ENCODE results near the gene NEFH.
"Not testable (repeated sequence)": the region's sequence is repeated elsewhere in the genome, so short reads cannot be mapped to it uniquely, and the experiment has no call there.

Gene NEFH

GRCh38 chr22:29469755-29470154 is 10.3 kb upstream of the NEFH start:
- no peak for DNase-seq

DNA sequence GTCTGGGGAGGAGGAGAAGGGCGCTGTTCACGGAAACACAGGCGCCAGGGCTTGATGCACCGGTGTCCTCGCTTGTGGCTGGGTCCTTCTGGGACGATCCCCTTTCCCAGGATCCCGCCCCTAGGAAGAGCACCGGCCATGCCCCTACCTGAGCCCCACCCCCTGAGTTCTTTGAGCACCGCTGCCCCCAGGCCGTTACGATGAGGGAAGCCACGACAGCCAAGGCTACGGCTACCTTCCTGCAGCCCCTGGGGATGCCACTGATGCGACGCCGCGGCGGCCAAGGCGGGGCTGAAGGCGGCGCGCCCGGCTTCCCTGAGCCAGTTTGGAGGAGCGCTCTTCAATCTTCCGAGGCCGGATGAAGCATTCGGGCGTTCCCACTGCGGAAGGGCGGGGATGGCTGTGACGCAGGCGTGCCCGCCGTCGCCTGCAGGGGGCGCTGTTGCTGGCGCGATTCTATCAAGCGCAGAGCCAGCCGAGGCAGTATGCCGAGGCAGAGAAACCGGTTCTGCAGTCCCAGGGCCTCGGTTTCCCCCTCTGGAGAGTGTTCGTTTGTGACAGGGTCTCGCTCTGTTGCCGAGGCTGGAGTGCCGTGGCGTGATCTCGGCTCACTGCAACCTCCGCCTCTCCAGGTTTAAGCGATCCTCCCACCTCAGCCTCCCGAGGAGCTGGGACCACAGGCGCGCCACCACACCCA is 9.7 kb upstream of the NEFH start:
- peak; percentile 87 to 89 for DNase-seq

GRCh38 chr22:29473001-29473400 is 7.0 kb upstream of the NEFH start:
- no peak for DNase-seq

DNA sequence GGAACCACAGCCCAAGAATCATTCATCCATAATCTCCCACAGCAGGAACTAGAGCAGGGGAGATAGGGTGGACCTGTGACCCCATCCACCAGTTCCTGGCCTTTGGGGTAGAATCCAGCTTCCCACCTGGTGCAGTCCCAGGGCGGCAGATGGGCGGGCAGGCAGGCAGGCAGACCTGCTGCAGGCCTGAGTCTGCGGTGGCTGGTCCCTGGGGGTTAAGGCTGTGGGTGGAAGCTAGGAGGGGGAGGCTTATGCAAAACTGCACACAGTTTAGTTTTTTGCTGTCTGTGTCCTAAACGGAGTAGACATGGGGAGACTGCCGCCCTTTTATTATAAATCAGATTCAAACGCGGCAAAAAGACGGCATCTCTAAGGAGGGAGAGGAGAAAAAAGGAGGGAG is 4.5 kb upstream of the NEFH start:
- no peak for DNase-seq

DNA sequence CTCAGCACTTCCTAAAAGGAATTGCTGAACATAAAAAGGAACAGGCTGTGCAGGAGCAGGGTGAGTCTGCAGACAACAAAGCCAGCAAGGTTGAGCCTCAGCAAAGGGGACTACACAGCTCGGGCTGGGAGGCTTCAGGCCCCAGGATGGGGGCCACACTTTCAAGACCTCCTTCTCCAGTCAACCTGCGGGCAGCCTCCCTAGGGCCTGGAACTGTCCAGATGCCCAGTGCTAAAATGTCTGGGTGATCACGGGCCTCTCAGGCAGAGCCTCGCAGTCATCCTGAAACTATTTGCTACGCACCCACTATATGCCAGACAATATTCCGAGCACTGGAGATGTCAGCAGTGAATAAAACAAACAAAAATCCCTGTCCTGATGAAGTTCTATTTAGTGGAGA is 3.9 kb upstream of the NEFH start:
- DNase-seq, result no peak

GRCh38 chr22:29477723-29478318 is 2.2 kb upstream of the NEFH start:
- DNase-seq, result no peak

GRCh38 chr22:29478326-29479276 is 1.4 kb upstream of the NEFH start:
- DNase-seq, result peak; percentile 9 to 32

- no peak for DNase-seq
Measured at GRCh38 chr22:29480262-29480511, 169 bp downstream of the NEFH start.

GRCh38 chr22:29480512-29481264 is 670 bp downstream of the NEFH start:
- peak; percentile 23 to 42 for DNase-seq

GRCh38 chr22:29481265-29482000 is 1.4 kb downstream of the NEFH start:
- DNase-seq, result no peak

DNA sequence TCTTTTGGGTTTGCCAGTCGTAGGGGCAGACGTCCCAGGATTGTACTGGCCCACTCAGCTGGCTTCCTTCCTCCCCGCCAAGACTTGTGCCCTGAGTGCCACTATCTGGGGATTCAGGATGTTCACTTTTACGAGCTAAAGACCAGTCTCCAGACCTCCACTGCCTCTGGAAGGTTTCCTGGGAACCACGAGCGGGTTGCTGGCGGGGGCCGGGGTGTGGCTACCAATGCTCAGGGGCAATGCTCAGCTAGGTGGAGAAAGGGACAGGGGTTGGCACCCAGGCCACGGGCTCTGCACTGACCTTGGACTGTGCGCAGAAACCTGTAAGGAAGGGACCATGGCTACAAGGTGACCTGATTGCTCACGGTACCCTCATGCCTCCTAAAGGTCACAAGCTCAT is 2.2 kb downstream of the NEFH start:
- no peak for DNase-seq

GRCh38 chr22:29482726-29483125 is 2.7 kb downstream of the NEFH start:
- no peak for DNase-seq

DNA sequence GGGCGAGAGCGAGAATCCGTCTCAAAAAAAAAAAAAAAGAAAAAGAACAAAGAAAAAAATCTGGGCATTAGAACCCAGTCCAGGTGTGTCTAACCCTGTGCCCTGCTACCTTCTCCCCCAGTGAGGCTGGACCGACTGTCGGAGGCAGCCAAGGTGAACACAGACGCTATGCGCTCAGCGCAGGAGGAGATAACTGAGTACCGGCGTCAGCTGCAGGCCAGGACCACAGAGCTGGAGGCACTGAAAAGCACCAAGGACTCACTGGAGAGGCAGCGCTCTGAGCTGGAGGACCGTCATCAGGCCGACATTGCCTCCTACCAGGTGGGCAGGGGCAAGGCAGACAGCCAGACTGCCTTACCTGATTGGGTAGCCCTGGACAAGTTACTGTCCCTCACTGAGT is 3.2 kb downstream of the NEFH start:
- no peak for DNase-seq

- no peak for DNase-seq
Measured at GRCh38 chr22:29484642-29485041, 4.6 kb downstream of the NEFH start.

DNA sequence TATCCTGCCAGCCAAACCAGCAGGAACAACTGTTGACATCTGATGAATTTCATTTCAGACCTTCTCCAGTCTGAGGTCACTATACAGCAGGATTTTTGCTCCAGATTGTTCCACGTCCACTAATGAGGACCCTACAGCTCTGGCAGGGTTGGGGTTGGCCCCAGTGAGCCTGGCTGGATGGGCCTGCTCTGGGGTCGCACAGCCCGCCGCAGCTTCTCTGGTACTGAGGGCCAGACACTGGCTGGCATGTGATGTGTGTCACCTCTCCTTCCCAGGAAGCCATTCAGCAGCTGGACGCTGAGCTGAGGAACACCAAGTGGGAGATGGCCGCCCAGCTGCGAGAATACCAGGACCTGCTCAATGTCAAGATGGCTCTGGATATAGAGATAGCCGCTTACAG is 5.4 kb downstream of the NEFH start:
- no peak for DNase-seq

DNA sequence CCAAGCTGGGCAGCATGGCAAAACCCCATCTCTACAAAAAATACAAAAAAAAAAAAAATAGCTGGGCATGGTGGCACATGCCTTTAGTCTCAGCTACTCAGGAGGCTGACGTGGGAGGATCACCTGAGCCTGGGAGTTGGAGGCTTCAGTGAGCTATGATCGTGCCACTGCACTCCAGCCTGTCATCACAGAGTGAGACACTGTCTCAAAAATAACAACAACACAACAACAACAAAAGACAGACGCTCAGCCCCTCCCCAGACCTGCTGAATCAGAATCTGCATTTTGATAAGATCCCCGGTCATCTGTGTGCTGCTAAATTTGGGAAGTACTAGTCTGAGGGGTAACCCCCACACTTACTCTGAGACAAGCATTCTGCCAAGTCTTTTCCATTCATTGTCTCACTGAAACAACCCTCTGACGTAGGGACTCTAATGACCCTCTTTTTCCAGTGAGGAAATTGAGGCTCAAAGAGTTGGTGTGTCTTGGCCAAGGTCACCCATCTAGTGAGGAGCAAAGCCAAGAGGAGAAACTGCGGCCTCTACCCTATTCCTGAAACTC is 7.5 kb downstream of the NEFH start:
- no peak for DNase-seq

DNA sequence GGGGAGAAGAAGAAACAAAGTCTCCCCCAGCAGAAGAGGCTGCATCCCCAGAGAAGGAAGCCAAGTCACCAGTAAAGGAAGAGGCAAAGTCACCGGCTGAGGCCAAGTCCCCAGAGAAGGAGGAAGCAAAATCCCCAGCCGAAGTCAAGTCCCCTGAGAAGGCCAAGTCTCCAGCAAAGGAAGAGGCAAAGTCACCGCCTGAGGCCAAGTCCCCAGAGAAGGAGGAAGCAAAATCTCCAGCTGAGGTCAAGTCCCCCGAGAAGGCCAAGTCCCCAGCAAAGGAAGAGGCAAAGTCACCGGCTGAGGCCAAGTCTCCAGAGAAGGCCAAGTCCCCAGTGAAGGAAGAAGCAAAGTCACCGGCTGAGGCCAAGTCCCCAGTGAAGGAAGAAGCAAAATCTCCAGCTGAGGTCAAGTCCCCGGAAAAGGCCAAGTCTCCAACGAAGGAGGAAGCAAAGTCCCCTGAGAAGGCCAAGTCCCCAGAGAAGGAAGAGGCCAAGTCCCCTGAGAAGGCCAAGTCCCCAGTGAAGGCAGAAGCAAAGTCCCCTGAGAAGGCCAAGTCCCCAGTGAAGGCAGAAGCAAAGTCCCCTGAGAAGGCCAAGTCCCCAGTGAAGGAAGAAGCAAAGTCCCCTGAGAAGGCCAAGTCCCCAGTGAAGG is 9.2 kb downstream of the NEFH start:
- not testable (repeated sequence) for DNase-seq

GRCh38 chr22:29491012-29491411 is 11.0 kb downstream of the NEFH start:
- DNase-seq, result no peak

GRCh38 chr22:29493636-29494035 is 13.6 kb downstream of the NEFH start:
- no peak for DNase-seq

DNA sequence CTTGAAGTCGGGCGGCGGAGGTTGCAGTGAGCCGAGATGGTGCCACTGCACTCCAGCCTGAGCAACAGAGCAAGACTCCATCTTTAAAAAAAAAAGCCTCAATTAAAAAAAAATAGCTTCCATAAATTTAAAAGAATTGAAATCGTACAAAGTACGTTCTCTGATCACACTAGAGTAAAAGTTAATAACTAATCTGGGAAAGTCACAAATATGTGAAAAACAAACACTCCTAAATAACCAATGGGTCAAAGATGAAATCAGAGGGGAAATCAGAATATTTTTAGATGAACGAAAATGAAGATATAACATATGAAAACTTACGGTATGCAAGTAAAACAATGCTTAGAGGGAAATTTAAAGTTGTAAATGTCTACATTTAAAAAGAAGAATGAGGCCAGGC is 19.8 kb downstream of the NEFH start:
- DNase-seq, result no peak

DNA sequence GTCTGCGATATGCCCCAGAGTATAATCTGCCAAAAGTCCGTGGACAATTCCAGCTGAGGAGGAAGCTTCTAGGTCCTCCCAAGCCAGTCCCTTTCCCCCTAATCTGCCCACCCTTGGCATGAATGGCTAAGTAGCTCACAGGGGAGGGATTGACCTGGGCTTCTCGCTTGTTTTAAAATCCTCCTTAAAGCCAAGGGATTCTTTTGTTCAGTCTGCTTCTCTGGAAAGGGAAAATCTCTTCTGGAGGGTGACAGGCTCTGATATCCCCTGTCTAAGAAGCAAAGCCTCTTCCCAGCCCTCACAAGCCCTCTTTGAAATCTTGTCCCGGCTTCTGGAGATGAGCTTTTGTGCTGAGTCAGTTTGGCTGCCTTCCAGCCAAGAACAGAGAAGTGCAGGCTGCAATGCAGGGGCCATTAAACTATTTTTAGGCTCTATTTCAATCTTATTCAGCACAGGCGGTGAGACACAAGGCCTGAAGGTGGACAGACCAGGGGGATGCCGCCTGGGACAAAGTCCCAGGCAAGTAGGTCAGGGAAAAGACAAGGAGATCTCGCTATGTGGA is 23.9 kb downstream of the NEFH start:
- no peak for DNase-seq
